Activated naive CD4-positive, alpha-beta T cell treated with anti-CD3 and anti-CD28 coated beads, Interleukin-2, amount 50 U/mL, for 72 hours (primary cell): ENCODE measurements around the gene RUNX2. TPM values are rescaled to one million over a fixed set of nuclear protein-coding genes. Genes with fewer than 3 reads are reported as not detected.
A peak's percentile ranks its signal among the peaks of the same experiment; 100 is the strongest.

Source experiments
- ATAC-seq, 2 donors: fragments of 150-1000 bp; cut with Tn5 transposase; 2 replicates each; pipeline ENCODE4 v1.10.0; 2021; ENCODE audit warnings: mild to moderate bottlenecking in 2 of 2, moderate library complexity in 2 of 2
- DNase-seq, 2 donors: peaks; one replicate each; pipeline ENCODE4 v3.0.0; 2021 to 2022; ENCODE audit warnings: low spot score in 2 of 2
- H3K27ac Mint-ChIP-seq, 2 donors: one replicate each; pipeline ENCODE4 v1.8.0; 2022; ENCODE audit warnings: mild to moderate bottlenecking in 2 of 2, mixed read lengths in 2 of 2
- H3K36me3 Mint-ChIP-seq, 2 donors: one replicate each; pipeline ENCODE4 v1.8.0; 2022; ENCODE audit warnings: mixed read lengths in 2 of 2
- H3K9me3 Mint-ChIP-seq, 2 donors: one replicate each; pipeline ENCODE4 v1.8.0; 2022; ENCODE audit warnings: mixed read lengths in 2 of 2
- total RNA-seq, 2 donors: library from RNA; stranded (reverse); gene quantifications; one replicate each; pipeline ENCODE4 v1.2.3, GENCODE V29; 2022

Gene RUNX2
- total RNA-seq, 2 donors from 2014 or later: 9.5 to 20.8 TPM

GRCh38 chr6:45619211-45619760, 291.2 kb downstream of the RUNX2 start:
- peaks cover 0 to 11% of the 10 kb centered on the region in 2 donors for H3K9me3 Mint-ChIP-seq
- ATAC-seq: no peak
- DNase-seq: no peak
- no peak overlapping the region for H3K27ac Mint-ChIP-seq
- H3K36me3 Mint-ChIP-seq: peaks cover 4 to 13% of the 10 kb centered on the region in 2 donors

- Mint-ChIP-seq H3K27ac (peak overlapping the region in 1 of 2 donors; percentile 21), H3K9me3 (peaks cover 0 to 11% of the 10 kb centered on the region in 2 donors), H3K36me3 (peaks cover 4 to 13% of the 10 kb centered on the region in 2 donors)
- ATAC-seq (peak; percentile 65 to 88), DNase-seq (no peak)
Observed at GRCh38 chr6:45619994-45620471, 291.9 kb downstream of the RUNX2 start.

GRCh38 chr6:45624228-45624627, 296.1 kb downstream of the RUNX2 start:
- no peak for DNase-seq
- H3K36me3 Mint-ChIP-seq: peaks cover 26 to 40% of the 10 kb centered on the region in 2 donors
- ATAC-seq: no peak
- H3K9me3 Mint-ChIP-seq: peaks cover 12 to 24% of the 10 kb centered on the region in 2 donors
- no peak overlapping the region for H3K27ac Mint-ChIP-seq

GRCh38 chr6:45625191-45625664, 297.1 kb downstream of the RUNX2 start:
- H3K27ac Mint-ChIP-seq: peak overlapping the region; percentile 0 to 78
- DNase-seq (peak in 1 of 2 donors; percentile 11), ATAC-seq (peak; percentile 79 to 88)
- H3K9me3 Mint-ChIP-seq: peaks cover 12 to 17% of the 10 kb centered on the region in 2 donors
- peaks cover 29 to 37% of the 10 kb centered on the region in 2 donors for H3K36me3 Mint-ChIP-seq

- DNase-seq (peak in 1 of 2 donors; percentile 28), ATAC-seq (peak; percentile 70 to 72)
- Mint-ChIP-seq H3K27ac (peak overlapping the region; percentile 76 to 78), H3K36me3 (peaks cover 29 to 37% of the 10 kb centered on the region in 2 donors), H3K9me3 (peaks cover 12 to 17% of the 10 kb centered on the region in 2 donors)
Observed at GRCh38 chr6:45626087-45626891, 298.2 kb downstream of the RUNX2 start.

GRCh38 chr6:45630314-45630713, 302.2 kb downstream of the RUNX2 start:
- DNase-seq (no peak), ATAC-seq (no peak)
- H3K36me3 Mint-ChIP-seq: peaks cover 29 to 31% of the 10 kb centered on the region in 2 donors
- peaks cover 12 to 18% of the 10 kb centered on the region in 2 donors for H3K9me3 Mint-ChIP-seq
- no peak overlapping the region for H3K27ac Mint-ChIP-seq

GRCh38 chr6:45630801-45631200, 302.7 kb downstream of the RUNX2 start:
- DNase-seq (no peak), ATAC-seq (no peak)
- Mint-ChIP-seq H3K36me3 (peaks cover 29 to 31% of the 10 kb centered on the region in 2 donors), H3K9me3 (peaks cover 12 to 18% of the 10 kb centered on the region in 2 donors), H3K27ac (no peak overlapping the region)

- peaks cover 12 to 18% of the 10 kb centered on the region in 2 donors for H3K9me3 Mint-ChIP-seq
- H3K27ac Mint-ChIP-seq: no peak overlapping the region
- ATAC-seq (no peak), DNase-seq (no peak)
- peaks cover 28 to 31% of the 10 kb centered on the region in 2 donors for H3K36me3 Mint-ChIP-seq
Observed at GRCh38 chr6:45631396-45631795, 303.3 kb downstream of the RUNX2 start.

- DNase-seq (no peak), ATAC-seq (no peak)
- Mint-ChIP-seq H3K36me3 (peaks cover 12 to 13% of the 10 kb centered on the region in 2 donors), H3K27ac (no peak overlapping the region), H3K9me3 (peaks cover 0 to 10% of the 10 kb centered on the region in 2 donors)
Observed at GRCh38 chr6:45633272-45633908, 305.3 kb downstream of the RUNX2 start.

GRCh38 chr6:45634231-45634630, 306.1 kb downstream of the RUNX2 start:
- H3K27ac Mint-ChIP-seq: no peak overlapping the region
- peaks cover 5 to 6% of the 10 kb centered on the region in 2 donors for H3K36me3 Mint-ChIP-seq
- DNase-seq: no peak
- ATAC-seq: no peak
- H3K9me3 Mint-ChIP-seq: peaks cover 0 to 5% of the 10 kb centered on the region in 2 donors

- Mint-ChIP-seq H3K36me3 (peaks cover 0 to 4% of the 10 kb centered on the region in 2 donors), H3K27ac (no peak overlapping the region), H3K9me3 (peaks cover 0 to 5% of the 10 kb centered on the region in 2 donors)
- no peak for ATAC-seq
- DNase-seq: no peak
Observed at GRCh38 chr6:45635284-45635867, 307.2 kb downstream of the RUNX2 start.

GRCh38 chr6:45637056-45637455, 308.9 kb downstream of the RUNX2 start:
- H3K27ac Mint-ChIP-seq: no peak overlapping the region
- ATAC-seq (no peak), DNase-seq (no peak)
- peaks cover 0 to 3% of the 10 kb centered on the region in 2 donors for H3K9me3 Mint-ChIP-seq
- peaks cover 0 to 4% of the 10 kb centered on the region in 2 donors for H3K36me3 Mint-ChIP-seq

GRCh38 chr6:45637611-45638257, 309.6 kb downstream of the RUNX2 start:
- ATAC-seq (no peak), DNase-seq (no peak)
- peaks cover 0 to 4% of the 10 kb centered on the region in 2 donors for H3K36me3 Mint-ChIP-seq
- H3K27ac Mint-ChIP-seq: no peak overlapping the region
- H3K9me3 Mint-ChIP-seq: no peaks in the 10 kb centered on the region

GRCh38 chr6:45640081-45640491, 312.0 kb downstream of the RUNX2 start:
- no peak for DNase-seq
- H3K27ac Mint-ChIP-seq: no peak overlapping the region

GRCh38 chr6:45640811-45641210, 312.7 kb downstream of the RUNX2 start:
- ATAC-seq (no peak), DNase-seq (no peak)
- peaks cover 0 to 6% of the 10 kb centered on the region in 2 donors for H3K36me3 Mint-ChIP-seq
- peak overlapping the region in 1 of 2 donors; percentile 17 for H3K27ac Mint-ChIP-seq
- H3K9me3 Mint-ChIP-seq: no peaks in the 10 kb centered on the region

More at GRCh38 chr6:45640081-45640491, 312.0 kb downstream of the RUNX2 start:
- peaks cover 0 to 2% of the 10 kb centered on the region in 2 donors for H3K36me3 Mint-ChIP-seq
- no peaks in the 10 kb centered on the region for H3K9me3 Mint-ChIP-seq
- ATAC-seq: no peak
